Hypothalamus (tissue), 51 donors: Measurements from ENCODE around the gene COL9A1.

ENCODE experiments used
- DNase-seq, 51 donors: peaks; one replicate each; lab custom pipeline; 2025; lab: John Stamatoyannopoulos, UW

COL9A1 gene

DNA sequence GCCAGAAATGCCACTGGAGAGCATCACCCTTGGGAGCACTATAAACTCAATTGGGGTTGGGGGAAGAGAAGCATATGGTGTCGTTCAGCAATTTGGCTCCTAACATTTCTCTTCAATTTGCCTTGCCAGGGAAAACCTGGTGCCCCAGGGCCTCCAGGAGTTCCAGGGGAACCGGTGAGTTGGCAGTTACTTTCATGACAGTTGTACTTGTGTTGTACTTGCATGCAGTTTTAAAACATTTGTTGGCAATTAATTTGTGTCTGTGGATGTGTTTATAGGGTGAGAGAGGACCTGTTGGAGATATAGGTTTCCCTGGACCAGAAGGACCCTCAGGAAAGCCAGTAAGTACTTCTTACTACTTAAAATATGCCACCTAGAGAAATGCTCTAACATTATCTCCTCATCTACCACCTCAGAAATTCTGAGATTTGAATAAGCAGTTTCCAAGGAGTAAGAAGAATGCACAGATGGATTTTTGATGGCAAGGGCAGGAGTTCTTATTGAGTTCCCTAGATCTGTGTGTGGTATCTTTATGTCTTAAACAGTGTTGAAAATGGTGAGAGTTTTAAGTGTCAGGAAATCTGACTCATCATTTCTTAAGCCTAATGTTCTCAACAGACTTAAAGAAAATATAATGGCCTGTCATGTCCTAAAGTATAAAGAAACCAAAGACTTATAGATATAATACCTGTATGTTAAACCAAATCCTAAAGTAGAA lies 122.5 kb downstream of the COL9A1 start:
- no peak for DNase-seq

DNA sequence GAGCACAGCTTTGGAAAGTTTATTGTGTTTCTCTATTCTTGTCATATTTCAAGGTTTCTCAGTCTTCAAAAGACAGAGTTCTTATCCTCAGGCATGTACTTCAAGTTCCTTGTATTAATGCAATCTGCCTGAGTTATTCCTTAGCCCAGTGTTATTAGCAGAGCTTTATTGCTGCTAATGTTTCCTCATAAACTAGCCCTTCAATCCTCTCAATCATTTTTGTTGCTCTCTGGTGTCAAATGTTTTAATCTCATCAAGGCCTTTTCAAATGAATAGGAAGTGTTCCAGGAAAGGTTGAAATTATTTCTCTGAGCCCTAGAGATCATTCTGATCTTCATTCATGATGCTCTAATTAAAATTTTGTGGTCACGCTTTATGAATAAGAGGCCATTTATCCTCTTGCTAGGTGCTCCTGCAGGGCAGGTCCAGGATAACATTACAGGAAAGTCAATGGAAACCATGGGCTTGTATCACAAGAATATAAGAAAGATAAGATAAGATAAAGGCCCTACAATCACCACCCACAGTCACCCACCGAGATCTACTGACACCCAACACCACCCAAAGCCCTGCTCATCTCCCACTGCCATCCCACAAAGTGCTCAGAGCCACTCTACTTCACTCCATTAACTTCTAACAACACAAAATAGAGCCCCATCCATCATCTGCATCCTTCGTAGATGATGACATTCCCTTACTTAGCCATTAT lies 125.9 kb downstream of the COL9A1 start:
- no peak for DNase-seq

DNA sequence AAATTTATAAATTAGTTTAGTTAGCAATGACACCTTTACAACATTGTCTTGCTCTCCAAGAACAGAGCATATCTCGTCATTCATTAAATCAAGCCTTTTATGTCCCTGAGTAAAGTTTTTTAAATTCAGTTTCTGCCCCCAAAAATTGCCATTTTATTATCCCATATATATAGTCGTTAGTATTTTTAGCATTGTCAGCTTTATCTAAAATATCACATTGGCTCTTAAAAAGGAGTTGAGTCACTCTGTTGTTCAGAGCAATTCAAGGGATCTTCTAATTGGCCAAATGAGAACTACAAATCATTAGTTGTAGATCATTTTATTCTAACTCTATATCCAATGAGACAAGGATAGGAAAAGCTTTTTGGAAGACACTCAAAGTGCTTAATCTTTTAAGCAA lies 127.1 kb downstream of the COL9A1 start:
- DNase-seq, result no peak

DNA sequence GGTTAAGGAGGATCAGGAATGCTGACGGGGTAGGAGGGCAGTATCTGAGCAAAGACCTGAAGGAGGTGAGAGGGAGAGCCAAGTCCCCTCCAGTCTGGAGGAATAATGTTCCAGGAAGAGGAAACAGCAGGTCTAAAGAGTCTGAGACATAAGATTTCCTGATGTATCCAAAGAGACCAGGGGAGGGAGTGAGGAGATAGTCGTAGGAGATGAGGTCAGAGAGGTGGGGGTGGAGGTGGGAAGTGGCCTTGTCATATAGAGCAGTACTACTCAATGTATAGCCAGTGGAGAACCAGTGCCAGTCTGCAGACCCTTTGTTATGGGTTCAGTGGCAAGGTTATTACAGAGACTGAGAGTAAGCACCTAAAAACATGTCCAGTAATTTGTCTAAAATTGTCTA lies 130.6 kb downstream of the COL9A1 start:
- DNase-seq, result no peak

DNA sequence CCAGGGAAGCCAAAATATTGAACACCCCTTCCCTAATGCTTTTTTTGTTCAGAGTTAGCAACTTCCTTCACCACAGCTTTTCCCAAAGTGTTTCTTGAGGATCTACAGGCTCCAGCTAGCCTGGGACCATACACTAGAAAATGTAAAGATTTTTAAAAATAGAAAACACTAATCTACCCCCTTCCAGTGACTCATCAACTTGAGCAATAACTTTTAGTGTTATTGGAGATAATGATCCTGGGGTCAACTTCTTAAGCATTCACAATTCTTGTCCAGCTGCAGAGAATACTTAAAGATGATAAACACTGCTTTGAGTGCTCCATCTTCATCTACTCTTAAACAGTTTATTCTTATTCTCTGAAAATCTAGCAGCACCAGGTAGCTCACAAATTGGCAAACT lies 131.6 kb downstream of the COL9A1 start:
- DNase-seq, result no peak

DNA sequence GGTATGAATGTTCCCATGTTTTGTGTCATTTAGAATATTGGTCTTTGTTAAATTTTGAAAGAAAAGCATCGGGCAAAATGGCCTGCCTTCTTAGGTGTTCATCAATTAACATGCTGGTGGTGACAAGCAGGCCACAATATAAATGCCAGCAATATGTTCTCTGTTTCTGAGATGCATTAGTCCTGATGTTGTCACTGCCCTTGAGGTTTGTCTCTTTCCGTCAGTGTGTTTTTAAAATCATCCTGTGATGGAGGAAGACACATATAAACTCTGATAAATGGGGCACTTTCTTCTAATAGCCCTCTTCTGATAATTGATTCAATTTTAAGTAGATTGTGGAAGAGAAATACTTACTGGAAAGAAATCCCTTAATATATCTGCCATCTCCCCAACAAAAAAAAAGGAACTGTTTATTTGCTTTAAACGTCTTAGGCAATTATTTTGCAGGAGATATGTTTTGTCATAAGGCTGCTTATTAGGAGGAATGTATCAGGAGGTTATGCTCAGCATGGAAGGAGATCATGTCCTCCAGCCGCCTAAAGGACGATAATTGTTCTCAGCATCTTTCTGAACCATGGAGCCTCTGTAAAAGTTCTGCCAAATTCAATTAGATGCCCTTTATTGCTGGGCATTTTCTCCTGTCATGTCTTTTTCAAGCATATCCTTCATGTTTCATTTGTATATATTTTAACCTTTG lies 134.1 kb downstream of the COL9A1 start:
- DNase-seq, result no peak
